SK-N-SH treated with all-trans-retinoic acid at 6 μM for 48 hours (cell line): ENCODE results near the gene HPS1.

Source experiments
- ATAC-seq: fragments of 200-7000 bp; cut with Tn5 transposase; 3 replicates; pipeline ENCODE4 v1.9.1; 2020; ENCODE audit warnings: mild to moderate bottlenecking, moderate library complexity
- ARNTL ChIP-seq: fragments of 450-650 bp; formaldehyde crosslinking; IDR thresholded peaks from 2 replicates; pipeline ENCODE4 v1.5.0; 2020; ENCODE audit warnings: low read depth, mild to moderate bottlenecking, moderate library complexity, borderline replicate concordance
- CSDC2 ChIP-seq: fragments of 250-450 bp; sonication (Bioruptor Pico); IDR thresholded peaks from 2 replicates; pipeline ENCODE4 v1.5.0; 2020; ENCODE audit warnings: mild to moderate bottlenecking, moderate library complexity
- ESRRG ChIP-seq: fragments of 250-450 bp; sonication (Bioruptor Pico); IDR thresholded peaks from 2 replicates; pipeline ENCODE4 v1.6.1; 2021; ENCODE audit warnings: mild to moderate bottlenecking
- GLIS3 ChIP-seq: fragments of 250-450 bp; sonication (Bioruptor Pico); IDR thresholded peaks from 2 replicates; pipeline ENCODE4 v1.5.0; 2020; ENCODE audit warnings: mild to moderate bottlenecking, moderate library complexity
- ISL1 ChIP-seq: fragments of 250-450 bp; sonication (Bioruptor Pico); IDR thresholded peaks from 2 replicates; pipeline ENCODE4 v2.1.2; 2022; ENCODE audit warnings: mild to moderate bottlenecking, moderate library complexity
- PPARA ChIP-seq: fragments of 250-450 bp; sonication (Bioruptor Pico); IDR thresholded peaks from 2 replicates; pipeline ENCODE4 v1.5.0; 2020; ENCODE audit warnings: mild to moderate bottlenecking, borderline replicate concordance
- SNAI2 ChIP-seq: fragments of 250-450 bp; sonication (Bioruptor Pico); IDR thresholded peaks from 2 replicates; pipeline ENCODE4 v1.5.0; 2020; ENCODE audit warnings: mild to moderate bottlenecking, moderate library complexity
- TCF4 ChIP-seq: fragments of 250-450 bp; sonication (Bioruptor Pico); IDR thresholded peaks from 2 replicates; pipeline ENCODE4 v1.8.0; 2021; ENCODE audit warnings: mild to moderate bottlenecking, moderate library complexity, borderline replicate concordance
- TOX ChIP-seq: fragments of 250-450 bp; sonication (Bioruptor Pico); IDR thresholded peaks from 2 replicates; pipeline ENCODE4 v1.8.0; 2021; ENCODE audit warnings: mild to moderate bottlenecking, moderate library complexity, borderline replicate concordance
- ZFP3 ChIP-seq: fragments of 250-450 bp; sonication (Bioruptor Pico); IDR thresholded peaks from 2 replicates; pipeline ENCODE4 v1.5.0; 2020; ENCODE audit warnings: mild to moderate bottlenecking, moderate library complexity
- ZFP30 ChIP-seq: fragments of 450-650 bp; formaldehyde crosslinking; IDR thresholded peaks from 2 replicates; pipeline ENCODE4 v1.5.0; 2022; ENCODE audit warnings: mild to moderate bottlenecking, moderate library complexity
- ZNF565 ChIP-seq: fragments of 450-650 bp; formaldehyde crosslinking; conservative IDR thresholded peaks from 2 replicates; pipeline ENCODE4 v1.5.0; 2020; ENCODE audit warnings: low read depth, mild to moderate bottlenecking, moderate library complexity
- ZNF70 ChIP-seq: fragments of 450-650 bp; formaldehyde crosslinking; IDR thresholded peaks from 2 replicates; pipeline ENCODE4 v1.5.0; 2020; ENCODE audit warnings: mild to moderate bottlenecking, moderate library complexity
- ZNF8 ChIP-seq: fragments of 450-650 bp; formaldehyde crosslinking; IDR thresholded peaks from 2 replicates; pipeline ENCODE4 v1.5.0; 2020; ENCODE audit warnings: mild to moderate bottlenecking, moderate library complexity
- TF ChIP-seq, protein P1 (sequence below): fragments of 250-450 bp; sonication (Bioruptor Pico); IDR thresholded peaks from 2 replicates; pipeline ENCODE4 v1.5.0; 2020; ENCODE audit warnings: mild to moderate bottlenecking, moderate library complexity
- TF ChIP-seq, protein P2 (sequence below): fragments of 250-450 bp; sonication (Bioruptor Pico); IDR thresholded peaks from 2 replicates; pipeline ENCODE4 v1.8.0; 2020; ENCODE audit warnings: mild to moderate bottlenecking, moderate library complexity, borderline replicate concordance
- TF ChIP-seq, protein P3 (sequence below): fragments of 250-450 bp; sonication (Bioruptor Pico); IDR thresholded peaks from 2 replicates; pipeline ENCODE4 v1.8.0; 2021; ENCODE audit warnings: low read depth, mild to moderate bottlenecking, moderate library complexity, borderline replicate concordance
- TF ChIP-seq, protein P4 (sequence below): fragments of 250-450 bp; sonication (Bioruptor Pico); IDR thresholded peaks from 2 replicates; pipeline ENCODE4 v1.5.1; 2021; ENCODE audit warnings: mild to moderate bottlenecking, moderate library complexity

The HPS1 gene

DNA sequence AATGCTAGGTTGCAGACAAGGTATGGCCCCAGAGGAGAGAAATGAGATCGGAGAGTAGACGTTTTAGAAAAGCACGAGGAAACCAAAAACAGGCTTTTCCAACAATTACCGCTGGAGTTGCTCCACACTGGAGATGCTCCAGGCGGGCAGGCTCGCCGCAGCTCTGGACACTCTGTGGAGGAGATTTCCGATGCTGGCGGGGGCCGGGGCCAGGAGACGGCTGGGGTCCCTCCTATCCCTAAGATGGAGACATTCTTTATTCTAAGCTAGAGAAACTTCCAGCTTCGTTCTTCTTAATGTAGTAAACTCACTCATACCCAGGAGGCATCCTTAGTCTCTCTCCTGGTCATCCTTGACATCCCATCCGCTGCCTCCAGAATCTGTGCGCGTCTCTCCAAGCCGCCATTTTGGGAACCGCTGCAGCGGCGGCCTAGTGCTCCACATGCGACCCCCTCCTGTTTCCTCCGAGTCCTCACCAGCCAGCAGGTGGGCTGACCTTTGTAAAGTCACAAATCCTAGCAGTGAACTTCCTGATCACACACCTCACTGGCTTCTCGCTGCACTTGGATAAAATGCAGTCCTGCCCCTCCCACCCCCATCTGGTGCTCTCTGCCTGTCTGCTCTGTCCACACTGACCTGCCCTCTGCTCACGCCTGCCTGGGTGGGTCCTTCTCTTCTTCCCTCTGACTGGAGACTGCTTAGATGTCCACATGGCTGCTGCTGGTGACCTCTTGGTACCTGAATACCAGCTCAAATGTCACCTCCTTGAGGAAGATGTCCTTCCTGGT is 43.6 kb downstream of the HPS1 start (continued):
- TF ChIP-seq, protein P1, sequence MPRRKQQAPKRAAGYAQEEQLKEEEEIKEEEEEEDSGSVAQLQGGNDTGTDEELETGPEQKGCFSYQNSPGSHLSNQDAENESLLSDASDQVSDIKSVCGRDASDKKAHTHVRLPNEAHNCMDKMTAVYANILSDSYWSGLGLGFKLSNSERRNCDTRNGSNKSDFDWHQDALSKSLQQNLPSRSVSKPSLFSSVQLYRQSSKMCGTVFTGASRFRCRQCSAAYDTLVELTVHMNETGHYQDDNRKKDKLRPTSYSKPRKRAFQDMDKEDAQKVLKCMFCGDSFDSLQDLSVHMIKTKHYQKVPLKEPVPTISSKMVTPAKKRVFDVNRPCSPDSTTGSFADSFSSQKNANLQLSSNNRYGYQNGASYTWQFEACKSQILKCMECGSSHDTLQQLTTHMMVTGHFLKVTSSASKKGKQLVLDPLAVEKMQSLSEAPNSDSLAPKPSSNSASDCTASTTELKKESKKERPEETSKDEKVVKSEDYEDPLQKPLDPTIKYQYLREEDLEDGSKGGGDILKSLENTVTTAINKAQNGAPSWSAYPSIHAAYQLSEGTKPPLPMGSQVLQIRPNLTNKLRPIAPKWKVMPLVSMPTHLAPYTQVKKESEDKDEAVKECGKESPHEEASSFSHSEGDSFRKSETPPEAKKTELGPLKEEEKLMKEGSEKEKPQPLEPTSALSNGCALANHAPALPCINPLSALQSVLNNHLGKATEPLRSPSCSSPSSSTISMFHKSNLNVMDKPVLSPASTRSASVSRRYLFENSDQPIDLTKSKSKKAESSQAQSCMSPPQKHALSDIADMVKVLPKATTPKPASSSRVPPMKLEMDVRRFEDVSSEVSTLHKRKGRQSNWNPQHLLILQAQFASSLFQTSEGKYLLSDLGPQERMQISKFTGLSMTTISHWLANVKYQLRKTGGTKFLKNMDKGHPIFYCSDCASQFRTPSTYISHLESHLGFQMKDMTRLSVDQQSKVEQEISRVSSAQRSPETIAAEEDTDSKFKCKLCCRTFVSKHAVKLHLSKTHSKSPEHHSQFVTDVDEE, result no peak
- TF ChIP-seq CSDC2, result no peak
- TF ChIP-seq SNAI2, result no peak
- TF ChIP-seq ARNTL (CRISPR knock-in tag), result no peak
- TF ChIP-seq, protein P2, sequence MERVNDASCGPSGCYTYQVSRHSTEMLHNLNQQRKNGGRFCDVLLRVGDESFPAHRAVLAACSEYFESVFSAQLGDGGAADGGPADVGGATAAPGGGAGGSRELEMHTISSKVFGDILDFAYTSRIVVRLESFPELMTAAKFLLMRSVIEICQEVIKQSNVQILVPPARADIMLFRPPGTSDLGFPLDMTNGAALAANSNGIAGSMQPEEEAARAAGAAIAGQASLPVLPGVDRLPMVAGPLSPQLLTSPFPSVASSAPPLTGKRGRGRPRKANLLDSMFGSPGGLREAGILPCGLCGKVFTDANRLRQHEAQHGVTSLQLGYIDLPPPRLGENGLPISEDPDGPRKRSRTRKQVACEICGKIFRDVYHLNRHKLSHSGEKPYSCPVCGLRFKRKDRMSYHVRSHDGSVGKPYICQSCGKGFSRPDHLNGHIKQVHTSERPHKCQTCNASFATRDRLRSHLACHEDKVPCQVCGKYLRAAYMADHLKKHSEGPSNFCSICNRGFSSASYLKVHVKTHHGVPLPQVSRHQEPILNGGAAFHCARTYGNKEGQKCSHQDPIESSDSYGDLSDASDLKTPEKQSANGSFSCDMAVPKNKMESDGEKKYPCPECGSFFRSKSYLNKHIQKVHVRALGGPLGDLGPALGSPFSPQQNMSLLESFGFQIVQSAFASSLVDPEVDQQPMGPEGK (CRISPR knock-in tag), result no peak

DNA sequence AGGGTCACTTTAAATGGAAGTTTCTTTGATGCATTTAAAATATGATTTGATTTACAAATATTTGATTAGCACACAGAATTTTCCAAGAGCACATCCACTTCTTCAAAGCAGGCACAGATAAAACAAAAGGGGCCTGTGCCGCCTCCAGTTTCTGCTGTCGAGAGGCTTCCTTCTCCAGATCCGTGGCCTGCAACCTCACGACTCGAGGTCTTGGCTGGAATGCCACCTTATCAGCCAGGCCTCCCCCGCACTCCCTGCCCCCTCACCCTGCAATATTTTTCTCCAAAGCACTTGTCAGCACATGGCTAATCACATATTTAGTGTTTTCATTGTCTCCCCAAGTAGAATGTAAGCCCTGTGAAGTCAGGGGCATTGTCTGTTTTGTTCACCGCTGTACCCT is 44.3 kb downstream of the HPS1 start:
- TF ChIP-seq CSDC2, result no peak
- TF ChIP-seq ESRRG, result no peak
- TF ChIP-seq, protein P2 (CRISPR knock-in tag), result no peak
- TF ChIP-seq ZNF565 (CRISPR knock-in tag), result no peak
- no peak for TF ChIP-seq TOX (CRISPR knock-in tag)
- TF ChIP-seq PPARA (CRISPR knock-in tag), result no peak
- TF ChIP-seq ZNF8 (CRISPR knock-in tag), result no peak
- no peak for TF ChIP-seq ZFP30
- TF ChIP-seq, protein P1, result no peak
- no peak for TF ChIP-seq TCF4 (CRISPR knock-in tag)
- TF ChIP-seq, protein P3, sequence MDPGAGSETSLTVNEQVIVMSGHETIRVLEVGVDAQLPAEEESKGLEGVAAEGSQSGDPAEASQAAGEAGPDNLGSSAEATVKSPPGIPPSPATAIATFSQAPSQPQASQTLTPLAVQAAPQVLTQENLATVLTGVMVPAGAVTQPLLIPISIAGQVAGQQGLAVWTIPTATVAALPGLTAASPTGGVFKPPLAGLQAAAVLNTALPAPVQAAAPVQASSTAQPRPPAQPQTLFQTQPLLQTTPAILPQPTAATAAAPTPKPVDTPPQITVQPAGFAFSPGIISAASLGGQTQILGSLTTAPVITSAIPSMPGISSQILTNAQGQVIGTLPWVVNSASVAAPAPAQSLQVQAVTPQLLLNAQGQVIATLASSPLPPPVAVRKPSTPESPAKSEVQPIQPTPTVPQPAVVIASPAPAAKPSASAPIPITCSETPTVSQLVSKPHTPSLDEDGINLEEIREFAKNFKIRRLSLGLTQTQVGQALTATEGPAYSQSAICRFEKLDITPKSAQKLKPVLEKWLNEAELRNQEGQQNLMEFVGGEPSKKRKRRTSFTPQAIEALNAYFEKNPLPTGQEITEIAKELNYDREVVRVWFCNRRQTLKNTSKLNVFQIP (CRISPR knock-in tag), result no peak
- no peak for TF ChIP-seq ZNF70 (CRISPR knock-in tag)
- no peak for TF ChIP-seq ISL1 (CRISPR knock-in tag)
- TF ChIP-seq GLIS3 (CRISPR knock-in tag), result no peak
- no peak for TF ChIP-seq ZFP3 (CRISPR knock-in tag)
- TF ChIP-seq, protein P4, sequence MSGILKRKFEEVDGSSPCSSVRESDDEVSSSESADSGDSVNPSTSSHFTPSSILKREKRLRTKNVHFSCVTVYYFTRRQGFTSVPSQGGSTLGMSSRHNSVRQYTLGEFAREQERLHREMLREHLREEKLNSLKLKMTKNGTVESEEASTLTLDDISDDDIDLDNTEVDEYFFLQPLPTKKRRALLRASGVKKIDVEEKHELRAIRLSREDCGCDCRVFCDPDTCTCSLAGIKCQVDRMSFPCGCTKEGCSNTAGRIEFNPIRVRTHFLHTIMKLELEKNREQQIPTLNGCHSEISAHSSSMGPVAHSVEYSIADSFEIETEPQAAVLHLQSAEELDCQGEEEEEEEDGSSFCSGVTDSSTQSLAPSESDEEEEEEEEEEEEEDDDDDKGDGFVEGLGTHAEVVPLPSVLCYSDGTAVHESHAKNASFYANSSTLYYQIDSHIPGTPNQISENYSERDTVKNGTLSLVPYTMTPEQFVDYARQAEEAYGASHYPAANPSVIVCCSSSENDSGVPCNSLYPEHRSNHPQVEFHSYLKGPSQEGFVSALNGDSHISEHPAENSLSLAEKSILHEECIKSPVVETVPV (CRISPR knock-in tag), result no peak
- no peak for ATAC-seq
